ENCODE measurements around the gene PLXDC1.

- TF ChIP-seq CTCF (IDR thresholded peaks at IDR 0.05) (no peak), POLR2A (IDR thresholded peaks at IDR 0.05) (no peak)
Observed at GRCh38 chr17:39026980-39027451, 124.4 kb downstream of the PLXDC1 start.
